GM21723 (cell line): Measurements from ENCODE around the gene ANAPC4.

Experiments
- ATAC-seq: cut with Tn5 transposase; IDR thresholded peaks from one replicate; pipeline ENCODE4 v1.9.1; 2021; ENCODE audit warnings: mild to moderate bottlenecking, moderate library complexity; ENCODE audit not compliant: unreplicated experiment

Gene ANAPC4

DNA sequence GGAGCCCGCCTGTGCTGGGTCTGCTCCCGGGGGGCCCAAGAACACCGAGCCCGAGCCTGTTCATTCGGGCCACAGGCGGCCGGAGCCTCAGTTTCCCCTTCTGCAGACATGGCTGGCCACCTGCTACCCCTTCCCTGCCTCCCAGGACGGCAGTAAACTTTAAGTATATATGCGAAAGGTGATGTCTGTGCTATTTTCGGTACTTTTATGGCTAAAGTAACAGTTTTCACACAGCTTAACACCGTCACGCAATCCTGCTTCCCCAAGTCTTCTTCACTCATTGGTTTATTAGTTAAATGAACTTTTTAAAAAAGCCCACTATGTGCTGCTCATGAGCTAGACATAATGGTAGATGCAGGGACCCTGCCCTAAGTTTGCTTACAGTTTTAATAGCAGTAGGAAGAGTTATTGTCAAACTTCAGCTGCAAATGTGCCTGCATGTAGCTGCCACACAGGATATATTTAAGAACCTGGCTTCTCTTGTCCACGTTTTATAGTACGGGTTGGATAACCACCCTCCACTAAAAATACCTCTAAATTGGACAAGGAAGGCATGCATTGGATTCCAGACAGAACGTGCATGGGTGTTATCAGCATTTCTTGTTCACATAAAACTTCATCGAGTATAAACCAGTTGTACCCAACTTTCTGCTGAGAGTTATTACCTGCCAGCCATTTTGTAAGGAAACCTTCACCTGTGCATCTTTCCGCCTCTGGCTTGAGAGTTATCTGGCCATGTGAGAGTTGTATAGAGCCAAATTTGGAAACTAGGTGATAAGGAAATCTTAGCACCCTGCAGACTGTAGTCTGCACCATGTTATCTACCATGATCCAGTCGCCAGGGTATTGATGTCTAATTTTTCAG lies 741 bp downstream of the ANAPC4 start:
- ATAC-seq = peak; percentile 19

DNA sequence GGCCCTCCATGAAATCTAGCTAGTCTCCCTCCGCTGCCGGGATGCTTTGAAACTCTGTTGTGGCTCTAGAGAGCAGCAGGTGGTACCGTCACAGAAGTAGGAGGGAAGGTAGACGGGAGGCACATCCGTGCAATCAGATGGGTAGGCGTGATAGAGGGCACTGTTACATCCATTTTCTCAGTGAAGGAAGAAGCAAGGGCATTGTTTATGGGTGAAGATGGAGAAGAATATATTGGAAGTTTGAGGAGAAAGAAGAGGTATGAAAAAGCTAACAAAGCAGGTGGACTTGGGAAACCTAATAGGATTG lies 1.3 kb downstream of the ANAPC4 start:
- ATAC-seq = no peak

DNA sequence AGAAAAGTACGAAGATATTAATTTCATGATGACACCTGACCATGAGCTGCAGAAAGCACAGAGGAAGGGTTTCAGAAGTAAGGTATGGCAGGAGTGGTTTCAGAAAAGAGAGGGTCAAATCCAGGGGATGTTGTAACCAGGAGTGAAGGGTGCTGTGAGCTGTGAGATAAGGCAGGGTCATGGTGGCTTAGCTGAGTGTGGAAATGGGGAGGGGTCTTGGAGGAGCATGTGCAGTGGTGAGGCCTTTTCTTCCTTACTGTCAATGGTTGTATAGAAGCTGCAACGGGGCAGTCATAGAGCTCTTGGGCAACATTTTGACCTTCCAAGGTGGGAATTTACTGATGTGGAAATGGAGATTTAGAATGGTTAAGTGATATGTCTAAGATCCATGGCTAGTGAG lies 2.5 kb downstream of the ANAPC4 start:
- no peak for ATAC-seq

DNA sequence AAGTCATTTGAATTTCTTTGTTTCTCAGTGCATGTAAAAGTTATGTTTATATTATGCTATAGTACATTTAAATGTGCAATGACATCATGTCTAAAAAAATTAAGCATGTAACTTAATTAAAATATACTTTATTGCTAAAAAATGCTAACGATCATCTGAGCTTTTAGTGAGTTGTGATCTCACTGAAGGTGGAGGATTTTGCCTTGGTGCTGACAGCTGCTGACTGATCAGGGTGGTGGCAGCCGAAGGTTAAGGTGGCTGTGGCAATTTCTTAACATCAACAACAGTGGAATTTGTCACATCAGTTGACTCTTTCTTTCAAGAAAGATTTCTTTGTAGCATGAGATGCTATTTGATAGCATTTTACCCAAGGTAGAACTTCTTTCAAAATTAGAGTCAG lies 6.6 kb downstream of the ANAPC4 start:
- ATAC-seq = no peak

DNA sequence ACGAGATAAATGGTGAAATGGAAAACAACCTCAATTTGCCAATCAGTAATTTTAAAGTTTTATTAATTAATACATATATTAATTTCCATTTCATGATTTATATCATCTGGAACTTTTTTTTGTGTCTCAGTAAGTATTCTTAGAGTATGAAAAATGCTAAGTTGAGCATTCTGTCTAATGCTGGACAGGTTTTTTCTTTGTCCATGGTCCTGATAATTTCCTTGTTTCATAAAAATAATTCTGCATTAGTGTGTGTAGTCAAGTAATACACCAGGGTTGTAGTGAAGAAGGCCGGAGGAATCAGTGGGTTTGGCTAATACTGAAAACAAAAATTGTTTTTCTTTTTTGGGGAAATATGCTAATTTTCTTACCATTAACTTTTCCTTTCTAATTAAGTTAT lies 9.9 kb downstream of the ANAPC4 start:
- no peak for ATAC-seq

DNA sequence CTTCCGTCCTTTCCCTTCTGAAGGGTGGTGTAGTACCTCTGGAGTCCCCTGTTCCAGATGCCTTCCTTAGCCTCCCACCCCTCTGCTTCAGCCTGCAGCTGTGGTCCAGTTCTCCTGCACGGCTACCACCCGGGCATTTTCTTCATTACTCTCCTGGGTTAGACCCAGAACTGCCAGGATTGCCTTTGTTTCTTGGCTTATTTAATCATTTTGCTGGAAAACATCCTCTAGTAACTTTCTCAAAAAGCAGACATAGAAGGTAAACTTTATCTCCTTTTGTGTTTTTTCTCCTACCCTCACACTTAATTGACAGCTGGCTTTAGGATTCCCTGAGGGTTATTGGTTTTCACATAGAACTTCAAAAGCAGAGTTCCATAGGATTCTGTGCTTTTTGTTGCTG lies 20.2 kb downstream of the ANAPC4 start:
- no peak for ATAC-seq

DNA sequence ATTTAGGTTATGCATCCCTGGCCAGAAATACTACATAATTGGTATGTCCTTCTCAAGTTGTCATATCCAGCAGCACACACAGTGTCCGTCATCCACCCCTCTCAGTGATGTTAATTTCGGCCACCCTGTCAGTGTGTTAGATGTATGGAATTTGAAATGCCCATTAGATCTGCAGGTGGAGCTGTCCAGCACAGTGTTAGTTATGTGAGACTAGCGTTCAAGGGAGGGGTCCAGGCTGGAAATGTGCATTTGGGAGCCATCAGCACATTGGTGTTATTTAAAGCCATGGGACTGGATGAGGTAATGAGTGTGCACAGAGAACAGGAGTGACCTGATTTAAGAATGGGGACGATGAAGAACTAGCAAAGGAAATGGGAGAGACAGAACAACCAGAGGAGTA lies 22.4 kb downstream of the ANAPC4 start:
- ATAC-seq = no peak

DNA sequence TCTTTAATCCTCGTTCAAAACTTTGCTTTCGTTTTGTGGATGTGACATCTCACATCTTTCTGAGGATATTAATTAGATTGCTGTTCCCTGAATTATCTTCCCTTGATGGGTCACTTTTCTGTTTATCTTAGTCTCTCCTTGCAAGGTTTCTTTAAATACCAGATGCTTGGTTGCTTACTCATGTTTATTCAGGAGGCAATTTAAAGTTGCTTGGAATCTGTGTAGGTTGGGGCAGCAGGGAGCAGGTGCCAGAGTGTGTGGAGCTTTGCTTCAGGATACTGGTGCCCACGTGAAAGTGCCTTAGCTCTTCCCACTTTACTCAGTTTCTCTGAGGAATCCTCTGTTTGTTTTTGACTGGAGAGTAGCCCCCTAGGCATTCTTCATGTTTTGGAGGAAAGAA lies 24.0 kb downstream of the ANAPC4 start:
- ATAC-seq = no peak

DNA sequence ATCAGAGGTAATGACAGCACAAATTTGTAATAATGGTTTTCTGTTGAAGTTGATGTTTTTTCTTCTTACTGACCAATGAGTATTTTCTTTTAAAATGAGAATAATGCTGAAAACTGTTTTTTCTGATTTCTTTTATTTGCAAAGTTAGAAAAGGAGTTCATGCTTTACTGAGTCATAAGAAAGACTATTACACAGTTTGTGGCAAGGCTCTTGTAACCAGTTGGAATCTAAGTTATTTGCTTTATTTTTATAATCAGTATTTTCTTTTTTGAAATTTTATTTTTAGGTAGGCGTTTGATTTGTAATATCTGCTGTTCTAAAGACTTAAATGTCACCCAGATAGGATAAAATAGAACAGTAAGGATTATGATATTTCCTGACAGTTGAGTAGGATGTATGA lies 25.5 kb downstream of the ANAPC4 start:
- ATAC-seq = no peak

DNA sequence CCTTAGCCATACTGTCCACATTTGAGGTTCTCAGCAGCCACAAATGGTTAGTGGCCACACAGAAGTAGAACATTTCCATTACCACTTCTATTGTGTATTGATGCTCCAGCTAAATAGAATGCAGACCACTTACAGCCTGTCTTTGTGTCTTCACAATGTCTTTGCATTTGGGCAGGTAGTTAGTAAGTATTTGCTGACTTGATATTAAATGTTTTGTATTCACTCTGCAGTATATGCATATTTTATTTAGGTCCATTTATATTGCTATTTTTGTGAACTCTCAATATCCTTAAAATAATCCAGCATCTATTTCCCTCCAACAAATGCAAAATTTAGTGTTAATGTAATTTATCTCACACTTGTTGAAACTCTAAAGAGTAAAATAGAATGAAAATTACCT lies 26.6 kb downstream of the ANAPC4 start:
- no peak for ATAC-seq

DNA sequence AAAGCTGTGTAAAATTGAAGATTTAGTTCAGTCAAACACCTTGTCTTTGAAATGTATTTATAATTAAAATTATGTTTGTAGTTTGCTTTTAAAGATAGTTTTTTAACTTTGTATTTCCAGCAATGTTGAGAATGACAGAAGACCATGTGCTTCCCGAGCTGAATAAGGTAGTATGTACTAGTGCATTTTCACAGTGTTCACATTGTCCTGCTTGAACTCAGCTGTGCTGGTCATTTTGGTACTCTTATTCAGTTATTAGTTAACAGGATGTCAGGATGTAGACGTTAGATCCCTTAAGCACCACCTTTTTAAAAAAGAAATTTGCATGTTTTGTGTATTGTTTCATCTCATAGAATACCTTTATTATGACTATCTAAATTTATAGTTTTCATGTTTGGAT lies 28.4 kb downstream of the ANAPC4 start:
- ATAC-seq = no peak

DNA sequence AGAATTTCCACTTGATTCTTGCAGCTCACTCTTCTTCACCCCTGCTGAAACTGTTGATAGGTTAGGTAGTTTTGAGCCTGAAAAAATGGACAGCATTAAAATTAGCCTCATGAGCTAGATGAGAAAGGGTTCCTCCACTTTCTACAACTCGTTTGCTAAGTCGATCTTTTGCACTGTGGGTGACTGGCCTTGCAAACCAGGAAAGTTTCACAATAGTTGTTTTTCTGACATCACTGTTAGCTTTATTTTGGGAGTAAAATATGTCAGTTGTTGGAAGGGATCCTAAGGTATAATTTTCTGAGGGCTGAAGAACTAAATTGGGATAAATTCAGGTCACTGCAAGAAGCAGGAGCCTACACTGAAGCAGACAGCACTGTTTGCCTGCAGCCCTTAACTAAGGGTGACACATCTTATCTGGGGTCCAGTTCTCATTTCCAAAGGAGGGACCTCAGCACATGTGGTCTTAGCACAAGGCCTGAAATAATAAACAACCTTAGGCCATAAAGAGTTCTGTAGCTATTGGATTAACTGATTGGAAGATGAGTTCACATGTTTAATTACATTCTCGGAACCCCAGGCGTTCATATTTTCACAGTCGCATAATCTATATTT lies 29.1 kb downstream of the ANAPC4 start:
- ATAC-seq = no peak

DNA sequence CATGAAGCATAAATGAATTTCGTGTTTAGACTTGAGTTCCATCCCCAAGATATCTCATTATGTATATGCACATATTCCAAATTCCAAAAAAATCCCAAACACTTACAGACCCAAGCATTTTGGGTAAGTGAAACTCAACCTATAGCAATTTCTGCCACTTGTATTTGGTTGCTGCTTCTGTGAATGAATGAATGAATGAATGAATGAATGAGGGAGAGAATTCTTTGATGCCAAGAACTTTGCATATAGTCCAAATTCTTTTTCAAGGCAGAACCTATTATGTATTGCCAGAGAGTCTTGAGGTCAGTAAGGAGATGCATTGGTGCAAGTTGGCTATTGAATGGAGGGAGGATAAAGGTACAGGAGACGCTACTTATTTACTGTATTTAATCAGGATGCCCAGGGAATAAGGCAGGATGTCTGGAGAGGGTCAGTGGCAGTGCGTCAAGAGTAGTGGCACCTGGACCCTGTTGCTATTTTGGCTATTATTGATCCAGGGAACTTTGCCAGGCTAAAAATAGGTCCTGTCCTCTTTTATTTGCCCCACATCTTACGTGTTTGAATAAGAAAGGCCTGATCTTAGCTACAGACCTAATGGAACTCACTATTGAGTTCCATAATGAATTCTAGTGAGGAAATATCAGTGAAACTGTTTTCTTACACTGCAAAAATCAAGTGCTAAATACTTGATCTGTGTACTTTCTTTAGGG lies 33.9 kb downstream of the ANAPC4 start:
- ATAC-seq = no peak

DNA sequence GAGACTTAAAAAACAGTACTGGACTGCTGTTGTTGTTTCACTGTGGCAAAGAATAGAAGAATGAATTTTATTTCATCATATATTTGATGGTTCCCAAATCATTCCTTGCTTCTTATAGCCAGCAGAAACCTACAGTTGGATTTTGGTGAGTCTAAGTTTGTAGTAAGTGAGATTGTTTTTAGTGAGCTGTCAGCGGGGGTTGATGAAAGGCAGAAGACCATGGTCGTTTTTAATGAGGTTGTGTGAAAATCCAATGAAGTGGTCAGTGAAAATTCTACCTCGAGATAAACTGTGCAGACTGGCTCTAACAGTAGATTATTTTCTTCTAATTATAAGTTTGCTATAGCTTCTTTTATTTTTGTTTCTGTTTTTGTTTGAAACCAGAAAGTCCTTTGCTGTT lies 36.2 kb downstream of the ANAPC4 start:
- ATAC-seq = no peak

DNA sequence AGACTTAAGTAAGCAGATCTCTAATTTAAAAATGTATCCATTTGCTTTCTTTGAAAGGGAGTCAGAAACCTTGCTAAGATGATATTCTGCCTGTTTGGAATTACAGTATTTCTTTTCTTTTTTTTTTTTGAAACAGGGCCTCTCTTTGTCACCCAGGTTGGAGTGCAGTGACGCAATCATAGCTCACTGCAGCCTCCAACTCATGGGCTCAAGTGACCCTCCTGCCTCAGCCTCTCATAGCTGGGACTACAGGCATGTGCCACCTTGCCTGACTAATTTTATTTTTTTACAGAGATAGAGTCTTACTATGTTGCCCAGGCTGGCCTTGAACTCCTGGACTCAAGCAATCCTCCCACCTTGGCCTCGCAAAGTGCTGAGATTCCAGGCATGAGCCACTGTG lies 40.0 kb downstream of the ANAPC4 start:
- ATAC-seq = no peak

DNA sequence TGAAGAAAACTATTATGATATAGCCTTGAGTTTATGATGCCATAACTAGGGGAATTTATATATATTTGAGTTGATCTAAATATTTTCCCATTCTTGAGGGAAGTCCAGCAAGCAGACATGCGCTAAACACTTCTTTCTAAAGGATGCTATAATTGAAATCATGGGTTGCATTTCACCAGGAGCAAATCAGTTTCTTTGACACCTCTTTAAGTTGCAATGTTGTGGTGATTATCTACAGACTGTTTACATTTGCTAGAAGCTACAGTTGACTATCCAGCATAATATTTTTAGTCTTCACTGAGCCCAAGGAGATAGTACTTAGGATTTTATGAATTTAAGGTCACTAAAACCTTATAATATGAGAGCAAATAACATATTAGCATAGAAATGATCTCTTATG lies 43.9 kb downstream of the ANAPC4 start:
- ATAC-seq = no peak

DNA sequence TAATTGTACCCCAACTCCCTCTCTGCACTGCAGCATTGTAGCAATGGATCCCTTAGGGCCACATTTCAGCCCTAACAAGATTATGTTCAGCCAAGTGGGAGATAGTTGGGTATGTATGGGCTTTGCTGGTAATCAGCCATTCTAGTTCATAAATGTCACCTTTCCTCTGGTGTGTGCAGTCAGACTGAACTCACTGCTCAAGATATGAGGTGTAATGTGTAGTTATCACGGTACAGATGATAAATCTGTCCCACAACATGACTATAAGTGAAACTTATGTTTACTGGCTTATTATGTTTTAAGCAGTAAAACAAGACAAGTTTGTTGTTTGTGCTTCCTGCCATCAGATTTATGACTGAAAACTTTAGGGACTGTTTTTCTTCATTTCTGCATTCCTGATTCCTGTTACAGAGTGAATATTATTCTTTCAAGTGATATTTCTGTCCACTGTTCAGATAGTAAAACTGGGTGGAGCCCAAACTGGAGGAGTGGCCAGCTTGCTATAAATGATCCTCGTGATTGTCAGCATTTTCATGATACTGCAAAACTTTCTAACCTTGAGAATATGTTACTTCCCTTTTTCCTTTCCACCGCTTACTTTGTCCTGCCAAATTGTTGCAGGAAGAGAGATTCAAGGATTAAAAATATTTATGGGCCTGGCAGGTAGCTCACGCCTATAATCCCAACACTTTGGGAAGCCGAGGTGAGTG lies 44.9 kb downstream of the ANAPC4 start:
- no peak for ATAC-seq

DNA sequence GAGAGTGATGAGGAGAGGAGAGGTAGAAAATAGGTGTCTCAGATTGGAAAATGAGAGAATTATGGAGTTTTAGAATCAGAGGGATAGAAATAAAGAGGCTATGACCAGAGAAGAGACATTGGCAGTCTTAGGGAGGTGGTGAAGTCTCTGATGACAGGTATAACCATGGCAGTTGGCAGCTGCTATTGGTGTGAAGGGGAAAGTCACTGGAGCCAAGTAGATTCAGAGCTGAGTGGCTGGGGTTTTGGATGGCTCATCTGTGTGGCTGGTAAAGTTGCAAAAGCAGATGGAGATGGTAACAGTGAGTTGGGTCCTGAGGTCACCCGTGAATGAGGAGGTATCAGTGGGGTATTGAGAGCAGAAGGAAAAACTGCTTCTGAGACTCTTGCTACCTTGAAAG lies 46.5 kb downstream of the ANAPC4 start:
- no peak for ATAC-seq

DNA sequence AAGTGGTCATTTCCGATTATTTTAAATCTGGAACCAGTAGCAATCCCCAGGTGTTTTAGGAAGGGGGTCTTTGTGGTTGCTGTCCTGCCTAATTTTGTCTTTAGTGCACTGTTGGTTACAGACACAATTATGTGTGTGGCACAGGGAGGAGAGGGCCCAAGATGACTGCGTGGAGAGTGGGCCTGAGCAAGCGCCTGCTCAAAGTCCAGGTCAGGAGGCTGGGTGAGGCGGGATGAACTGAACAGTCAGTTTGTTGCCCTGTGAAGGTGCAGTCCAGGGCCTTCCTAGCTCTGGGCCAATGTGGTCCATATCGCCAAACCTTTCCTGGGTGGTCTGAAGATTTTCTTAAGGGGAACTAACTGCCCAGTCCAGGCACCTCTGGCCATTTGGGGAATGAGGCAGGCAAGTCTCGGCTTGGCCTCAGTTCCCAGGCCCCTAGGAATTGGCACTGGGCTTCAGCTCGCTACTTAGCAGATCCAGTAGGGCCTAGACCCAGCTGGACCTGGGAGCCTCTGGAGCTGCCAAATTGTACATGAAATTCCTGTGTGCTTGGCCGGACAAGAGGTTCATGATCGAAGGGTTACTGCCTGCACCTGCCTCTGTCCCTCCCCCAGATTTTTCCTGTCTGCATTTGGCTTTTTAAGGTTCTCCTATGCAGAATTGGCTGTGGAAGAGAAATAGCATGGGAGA lies 47.6 kb downstream of the ANAPC4 start:
- no peak for ATAC-seq

DNA sequence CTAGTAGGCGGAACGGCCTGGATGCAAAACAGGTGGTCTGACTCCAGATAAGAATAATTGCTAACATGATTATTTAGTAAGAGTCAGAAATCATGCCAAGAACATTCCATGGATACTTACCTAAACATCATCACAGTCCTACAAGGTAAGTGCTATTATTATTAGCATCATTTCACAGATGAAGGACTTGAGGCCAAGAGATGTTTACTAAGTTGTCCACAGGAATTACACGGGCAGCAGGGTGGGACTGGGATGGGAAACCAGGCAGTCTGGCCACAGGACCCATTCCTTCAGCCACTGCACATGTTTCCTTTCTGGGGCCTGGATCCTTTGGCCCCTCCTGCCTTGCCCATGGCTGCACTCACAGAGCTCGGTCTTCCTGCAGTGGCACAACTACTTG lies 48.3 kb downstream of the ANAPC4 start:
- no peak for ATAC-seq

DNA sequence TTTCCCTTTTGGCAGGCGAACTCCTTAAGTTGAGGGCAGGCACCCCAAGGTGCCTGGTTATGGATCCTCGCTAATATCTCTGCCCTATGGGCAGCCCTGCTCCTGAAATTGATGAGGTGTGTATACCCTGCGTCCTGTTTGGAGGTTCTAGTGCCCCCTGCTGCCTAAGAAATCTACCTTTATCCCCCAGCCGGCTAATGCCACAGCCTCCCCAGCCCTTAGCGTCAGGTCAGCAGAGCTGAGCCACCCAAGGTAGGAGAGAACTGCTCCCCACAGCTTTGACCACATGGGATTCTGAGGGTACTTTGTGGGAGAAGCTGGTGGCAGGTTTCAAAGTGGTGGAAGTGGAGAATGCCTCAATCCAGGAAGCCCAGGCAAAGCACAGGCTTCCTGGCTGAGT lies 50.8 kb downstream of the ANAPC4 start:
- ATAC-seq = no peak
